ENCODE measurements around the gene CCT6B.

DNA sequence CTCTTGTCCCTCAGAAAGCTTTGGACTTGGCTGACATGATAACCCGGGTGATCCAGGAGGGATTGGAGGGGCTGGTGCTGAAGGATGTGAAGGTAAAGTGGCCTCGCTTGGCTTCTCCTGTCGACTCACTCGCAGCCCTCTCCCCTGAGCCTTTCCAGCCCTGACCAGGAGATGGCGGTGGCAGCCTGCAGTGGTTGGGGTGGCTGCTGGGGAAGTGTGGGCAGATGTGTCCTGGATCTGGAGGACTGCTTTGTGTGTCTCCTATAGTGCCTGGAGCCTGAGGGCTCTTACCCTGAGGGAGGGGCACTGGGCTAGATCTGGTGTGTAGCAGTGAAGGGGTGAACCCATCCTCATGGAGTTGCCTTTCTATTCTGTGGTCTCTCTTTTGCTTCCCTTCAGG lies 36.9 kb upstream of the CCT6B start:
- TF ChIP-seq CTCF (IDR thresholded peaks at IDR 0.05; ENCODE audit: low read depth, low read length) (peak; percentile 90), EZH2phosphoT487 (IDR thresholded peaks at IDR 0.05; ENCODE audit: low read depth) (no peak)
